ENCODE measurements around the gene ETNK1. TPM values are rescaled to one million over a fixed set of nuclear protein-coding genes. Genes with fewer than 3 reads are reported as not detected.
A peak's percentile ranks its signal among the peaks of the same experiment; 100 is the strongest.

The ETNK1 gene
- total RNA-seq, 1 donor from 2014 or later, result 53.9 TPM

DNA sequence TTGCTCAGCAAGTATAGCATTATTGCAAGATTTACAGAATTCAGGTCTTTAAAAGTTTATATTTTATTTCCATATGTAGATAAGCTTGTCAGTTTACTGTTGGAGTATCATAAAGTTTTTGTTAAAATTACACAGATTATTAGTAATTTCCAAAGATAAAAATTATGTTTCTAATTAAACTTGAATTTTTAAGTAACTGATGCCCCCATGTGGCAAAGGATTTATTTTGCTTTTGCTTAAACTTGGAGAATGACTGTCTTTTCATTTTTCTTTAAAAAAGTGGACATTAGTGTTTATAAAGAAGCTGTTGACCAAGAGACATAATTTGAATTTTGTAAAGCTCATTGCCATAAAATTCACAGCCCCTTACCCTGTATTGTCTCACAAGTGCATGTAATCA, 45.8 kb downstream of the ETNK1 start:
- TF ChIP-seq EZH2 (IDR thresholded peaks at IDR 0.05), result no peak
- TF ChIP-seq CTCF (IDR thresholded peaks at IDR 0.05), result peak; percentile 11
- peaks cover 3% of the 10 kb centered on the region for H3K4me1 Mint-ChIP-seq
- no peaks in the 10 kb centered on the region for H3K9me3 ChIP-seq (ENCODE audit: low read depth)
- H3K36me3 ChIP-seq, result peaks cover 8% of the 10 kb centered on the region
- H4K20me1 ChIP-seq (ENCODE audit: low read depth), result no peaks in the 10 kb centered on the region
- H3K27ac ChIP-seq, result no peak overlapping the region
- no peaks in the 10 kb centered on the region for H3K9me3 Mint-ChIP-seq
- H3K4me2 ChIP-seq, result no peak overlapping the region
- peaks cover 32% of the 10 kb centered on the region for H3K36me3 Mint-ChIP-seq
- H3K4me3 Mint-ChIP-seq, result no peak overlapping the region
- H3K9ac ChIP-seq, result no peak overlapping the region
- H3F3A ChIP-seq (ENCODE audit: low read depth), result no peaks in the 10 kb centered on the region
- H3K4me1 ChIP-seq, result no peaks in the 10 kb centered on the region
- H3K27me3 ChIP-seq, result no peaks in the 10 kb centered on the region
- H3K27ac Mint-ChIP-seq, result no peak overlapping the region
- no peak overlapping the region for H2AFZ ChIP-seq (replicated peaks)
- no peak overlapping the region for H3K4me3 ChIP-seq
- H3K27me3 Mint-ChIP-seq (ENCODE audit: insufficient read depth, low read depth), result no peaks in the 10 kb centered on the region
- DNase-seq (ENCODE audit: low spot score), result no peak
- H3K79me2 ChIP-seq (ENCODE audit: low read depth), result peaks cover 4% of the 10 kb centered on the region

GRCh38 chr12:22672951-22673350, 48.0 kb downstream of the ETNK1 start:
- Mint-ChIP-seq H3K9me3 (peaks cover 11% of the 10 kb centered on the region), H3K27ac (no peak overlapping the region), H3K4me1 (no peaks in the 10 kb centered on the region), H3K4me3 (no peak overlapping the region), H3K27me3 (ENCODE audit: insufficient read depth, low read depth) (peaks cover 2% of the 10 kb centered on the region), H3K36me3 (peaks cover 45% of the 10 kb centered on the region)
- Histone ChIP-seq H3K4me3 (no peak overlapping the region), H3K4me2 (no peak overlapping the region), H2AFZ (replicated peaks) (no peak overlapping the region), H3K27me3 (no peaks in the 10 kb centered on the region), H3K9me3 (ENCODE audit: low read depth) (no peaks in the 10 kb centered on the region), H3K4me1 (no peaks in the 10 kb centered on the region), H3K27ac (no peak overlapping the region), H4K20me1 (ENCODE audit: low read depth) (no peaks in the 10 kb centered on the region), H3K79me2 (ENCODE audit: low read depth) (peaks cover 13% of the 10 kb centered on the region), H3K9ac (no peak overlapping the region), H3F3A (ENCODE audit: low read depth) (no peaks in the 10 kb centered on the region), H3K36me3 (peaks cover 16% of the 10 kb centered on the region)
- TF ChIP-seq CTCF (IDR thresholded peaks at IDR 0.05), result no peak
- no peak for TF ChIP-seq EZH2phosphoT487 (IDR thresholded peaks at IDR 0.05)
- no peak for TF ChIP-seq EZH2 (IDR thresholded peaks at IDR 0.05)
- no peak for DNase-seq (ENCODE audit: low spot score)

DNA sequence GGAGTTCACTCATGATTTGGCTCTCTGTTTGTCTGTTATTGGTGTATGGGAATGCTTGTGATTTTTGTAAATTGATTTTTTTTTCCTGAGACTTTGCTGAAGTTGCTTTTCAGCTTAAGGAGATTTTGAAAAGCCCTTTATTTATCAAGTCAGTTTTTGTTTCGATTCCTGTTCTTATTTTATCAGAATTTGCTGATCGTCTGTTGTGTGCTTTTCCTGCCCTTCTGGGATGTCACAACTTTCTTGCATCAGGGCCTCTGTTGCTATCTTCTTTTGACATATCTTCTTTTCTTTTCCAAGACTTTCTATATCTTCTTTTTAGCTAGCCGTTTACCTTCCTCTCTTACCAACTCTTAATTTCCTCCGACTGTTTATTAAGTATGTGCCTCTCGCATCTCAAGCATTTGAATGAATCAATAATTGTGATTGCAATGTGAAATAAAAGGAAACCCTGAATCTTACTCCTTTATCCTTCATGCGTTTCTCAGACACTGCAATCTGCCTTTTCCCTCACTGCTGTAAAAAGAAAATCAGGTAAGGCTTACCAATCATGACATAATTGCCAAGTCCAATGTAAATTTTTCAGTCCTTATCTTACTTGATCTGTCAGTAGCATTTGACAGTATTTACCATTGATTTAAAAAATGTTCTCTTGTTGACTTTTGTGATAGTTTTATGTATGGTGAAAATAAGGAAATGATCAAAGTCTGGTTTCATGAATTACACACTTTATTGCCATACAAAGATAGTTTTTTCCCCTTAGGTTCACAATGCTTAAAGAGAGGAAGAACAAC, 53.0 kb downstream of the ETNK1 start:
- H3K4me3 Mint-ChIP-seq, result no peak overlapping the region

More for the DNA sequence above, 53.0 kb downstream of the ETNK1 start:
- Mint-ChIP-seq H3K27ac (no peak overlapping the region), H3K9me3 (peaks cover 11% of the 10 kb centered on the region), H3K36me3 (peaks cover 63% of the 10 kb centered on the region), H3K4me1 (no peaks in the 10 kb centered on the region), H3K27me3 (ENCODE audit: insufficient read depth, low read depth) (peaks cover 4% of the 10 kb centered on the region)
- Histone ChIP-seq H3K27ac (no peak overlapping the region), H3K27me3 (no peaks in the 10 kb centered on the region), H3K4me2 (no peak overlapping the region), H3K9ac (no peak overlapping the region), H3F3A (ENCODE audit: low read depth) (no peaks in the 10 kb centered on the region), H3K36me3 (peaks cover 13% of the 10 kb centered on the region), H3K4me3 (no peak overlapping the region), H4K20me1 (ENCODE audit: low read depth) (no peaks in the 10 kb centered on the region), H3K9me3 (ENCODE audit: low read depth) (no peaks in the 10 kb centered on the region), H3K4me1 (no peaks in the 10 kb centered on the region), H3K79me2 (ENCODE audit: low read depth) (peaks cover 13% of the 10 kb centered on the region), H2AFZ (replicated peaks) (no peak overlapping the region)
- TF ChIP-seq EZH2phosphoT487 (IDR thresholded peaks at IDR 0.05), result no peak
- no peak for TF ChIP-seq CTCF (IDR thresholded peaks at IDR 0.05)
- TF ChIP-seq EZH2 (IDR thresholded peaks at IDR 0.05), result no peak
- DNase-seq (ENCODE audit: low spot score), result no peak

Data from neural progenitor cell (in vitro differentiated cells).